Stomach (tissue), 9 donors: Measurements from ENCODE around the gene CTDSPL. TPM values are rescaled to one million over a fixed set of nuclear protein-coding genes. Genes with fewer than 3 reads are reported as not detected.

Source experiments
- DNase-seq, 2 donors: peaks; one replicate each; pipeline versions ENCODE4 v3.0.0 to v3.0.0-alpha.2; 2013 to 2019
- H3K27ac ChIP-seq, 5 donors: fragments of 200-600 bp in 4 of 5; sonication (generic) in 4 of 5; one replicate each; pipeline ENCODE4 v1.5.1; 2013 to 2019; ENCODE audit warnings: mild to moderate bottlenecking in 1 of 5, moderate library complexity in 1 of 5
- H3K27me3 ChIP-seq, 3 donors: fragments of 200-600 bp; sonication (generic); one replicate each; pipeline ENCODE4 v1.5.1; 2017 to 2019; ENCODE audit warnings: mixed run types in 1 of 3
- H3K36me3 ChIP-seq, 4 donors: fragments of 200-600 bp; sonication (generic); 1 replicate in 3 of 4; 2 replicates in 1 of 4; pipeline ENCODE4 v1.5.1; 2016 to 2019
- H3K4me1 ChIP-seq, 4 donors: fragments of 200-600 bp; sonication (generic); one replicate each; pipeline ENCODE4 v1.5.1; 2016 to 2019
- H3K4me3 ChIP-seq, 4 donors: fragments of 200-600 bp; sonication (generic) in 3 of 4; one replicate each; pipeline ENCODE4 v1.5.1; 2016 to 2019; ENCODE audit warnings: mild to moderate bottlenecking in 1 of 4
- H3K9me3 ChIP-seq, 4 donors: fragments of 200-600 bp; sonication (generic); one replicate each; pipeline ENCODE4 v1.5.1; 2016 to 2019
- EP300 ChIP-seq: sonication (generic); formaldehyde crosslinking; IDR thresholded peaks from one replicate; pipeline ENCODE4 v1.6.1; 2017; ENCODE audit warnings: antibody characterized with exemption
- POLR2A ChIP-seq, 4 donors: fragments of 450-650 bp; IDR thresholded peaks; one replicate each; pipeline ENCODE4 v1.6.1; 2016; ENCODE audit warnings: antibody characterized with exemption in 4 of 4, control low read depth in 2 of 4, mild to moderate bottlenecking in 1 of 4, moderate library complexity in 1 of 4
- POLR2AphosphoS5 ChIP-seq, 3 donors: sonication (generic); formaldehyde crosslinking; IDR thresholded peaks; one replicate each; pipeline ENCODE4 v1.6.1; 2016; ENCODE audit warnings: antibody characterized with exemption in 3 of 3
- WGBS, 5 donors: extraction: QIAGEN DNeasy Blood & Tissue Kit in 3 of 5; methylation state at CpG; one replicate each; pipeline versions ENCODE4 v1.1.5 to v1.1.7; 2013 to 2018; 5-methylcytosine and 5-hydroxymethylcytosine counted together
- intact Hi-C: fragments of 100-400 bp; cut with DNase I; formaldehyde crosslinking; loops from one replicate; pipeline ENCODE4 v1.15.1; 2023; ENCODE audit warnings: low total_unique reads
- polyA plus RNA-seq, 3 donors: library from polyadenylated mRNA; stranded (reverse); fragments of 200-250 nt; gene quantifications; one replicate each; pipeline ENCODE4 v1.2.3, GENCODE V29; 2013
- total RNA-seq, 5 donors: library from RNA; depleted of rRNA; stranded (reverse); fragments of >200 nt; gene quantifications; one replicate each; pipeline versions ENCODE4 v1.1.0 to v1.2.3, GENCODE V29; 2014 to 2016
- TF ChIP-seq, protein P1 (sequence below), 7 experiments: fragments of 450-650 bp in 4 of 7; fragments of 200-600 bp in 3 of 7; sonication (generic) in 3 of 7; IDR thresholded peaks; one replicate each; pipeline ENCODE4 v1.5.1; 2016 to 2019; ENCODE audit warnings: antibody characterized with exemption in 7 of 7, control low read depth in 2 of 7, mild to moderate bottlenecking in 1 of 7
- donor health status: healthy with polysubstance abuse.
- donor health status: Bipolar disorder and iron deficiency.
- donor health status: healthy.

Gene CTDSPL
- total and polyA plus RNA-seq, 8 donors, result 13.4 to 54.9 (median 30.2) TPM

DNA sequence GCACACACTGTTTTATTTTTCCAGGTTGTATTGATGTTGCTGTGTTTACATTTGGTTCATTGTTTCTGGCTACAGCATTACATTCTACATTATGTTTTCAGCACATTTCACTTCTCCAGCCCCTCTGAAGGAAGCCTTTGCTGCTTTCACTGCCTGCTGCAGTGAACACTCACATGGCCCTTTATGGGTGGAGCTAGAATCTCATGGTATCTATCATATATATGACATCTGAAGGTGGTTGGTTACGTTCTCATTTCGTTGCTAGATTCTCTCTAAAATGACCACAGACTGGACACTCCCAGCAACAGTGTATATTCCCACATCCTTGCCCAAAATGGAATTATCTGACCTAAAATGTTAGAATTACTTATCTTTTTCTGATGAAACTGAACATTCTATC lies 35.2 kb upstream of the CTDSPL start:
- no peak for TF ChIP-seq POLR2A (IDR thresholded peaks at IDR 0.05)
- TF ChIP-seq, protein P1, sequence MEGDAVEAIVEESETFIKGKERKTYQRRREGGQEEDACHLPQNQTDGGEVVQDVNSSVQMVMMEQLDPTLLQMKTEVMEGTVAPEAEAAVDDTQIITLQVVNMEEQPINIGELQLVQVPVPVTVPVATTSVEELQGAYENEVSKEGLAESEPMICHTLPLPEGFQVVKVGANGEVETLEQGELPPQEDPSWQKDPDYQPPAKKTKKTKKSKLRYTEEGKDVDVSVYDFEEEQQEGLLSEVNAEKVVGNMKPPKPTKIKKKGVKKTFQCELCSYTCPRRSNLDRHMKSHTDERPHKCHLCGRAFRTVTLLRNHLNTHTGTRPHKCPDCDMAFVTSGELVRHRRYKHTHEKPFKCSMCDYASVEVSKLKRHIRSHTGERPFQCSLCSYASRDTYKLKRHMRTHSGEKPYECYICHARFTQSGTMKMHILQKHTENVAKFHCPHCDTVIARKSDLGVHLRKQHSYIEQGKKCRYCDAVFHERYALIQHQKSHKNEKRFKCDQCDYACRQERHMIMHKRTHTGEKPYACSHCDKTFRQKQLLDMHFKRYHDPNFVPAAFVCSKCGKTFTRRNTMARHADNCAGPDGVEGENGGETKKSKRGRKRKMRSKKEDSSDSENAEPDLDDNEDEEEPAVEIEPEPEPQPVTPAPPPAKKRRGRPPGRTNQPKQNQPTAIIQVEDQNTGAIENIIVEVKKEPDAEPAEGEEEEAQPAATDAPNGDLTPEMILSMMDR (IDR thresholded peaks at IDR 0.05), result no peak
- TF ChIP-seq EP300, result no peak
- no peak for TF ChIP-seq POLR2AphosphoS5 (IDR thresholded peaks at IDR 0.05)
- intact Hi-C loops, result no loop called here
- Histone ChIP-seq H3K36me3 (no peaks in the 10 kb centered on the region), H3K27ac (no peak overlapping the region), H3K4me3 (no peak overlapping the region), H3K9me3 (no peaks in the 10 kb centered on the region), H3K27me3 (no peaks in the 10 kb centered on the region), H3K4me1 (peaks cover 0 to 5% (median 0%) of the 10 kb centered on the region in 4 donors)
- DNase-seq, result no peak
- 72 to 82% (median 77%) methylated on average over 2 of the region's 2 CpGs for WGBS, 5 donors

DNA sequence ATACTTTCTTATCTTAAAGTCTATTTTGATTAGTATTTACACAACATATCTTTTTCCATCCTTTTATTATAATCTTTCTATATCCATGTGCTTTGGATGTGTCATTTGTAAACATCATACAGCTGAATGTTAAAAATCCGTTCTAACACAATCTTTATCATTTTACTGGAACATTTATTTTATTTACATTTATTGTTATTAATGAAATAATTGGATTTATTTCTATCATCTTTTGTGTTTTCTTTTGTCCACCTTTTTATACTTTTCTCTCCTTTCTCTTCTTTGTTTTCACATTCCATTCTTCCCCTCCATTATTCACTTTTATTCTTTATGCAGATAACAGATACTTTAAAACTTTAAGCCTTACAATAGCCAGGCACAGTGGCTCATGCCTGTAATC lies 34.7 kb upstream of the CTDSPL start:
- H3K4me1 ChIP-seq, result peaks cover 0 to 5% (median 0%) of the 10 kb centered on the region in 4 donors
- TF ChIP-seq, protein P1 (IDR thresholded peaks at IDR 0.05), result no peak
- no peak for TF ChIP-seq POLR2A (IDR thresholded peaks at IDR 0.05)
- WGBS, 5 donors, result 38 to 74% (median 69%) methylated on average over 1 of the region's 1 CpG

DNA sequence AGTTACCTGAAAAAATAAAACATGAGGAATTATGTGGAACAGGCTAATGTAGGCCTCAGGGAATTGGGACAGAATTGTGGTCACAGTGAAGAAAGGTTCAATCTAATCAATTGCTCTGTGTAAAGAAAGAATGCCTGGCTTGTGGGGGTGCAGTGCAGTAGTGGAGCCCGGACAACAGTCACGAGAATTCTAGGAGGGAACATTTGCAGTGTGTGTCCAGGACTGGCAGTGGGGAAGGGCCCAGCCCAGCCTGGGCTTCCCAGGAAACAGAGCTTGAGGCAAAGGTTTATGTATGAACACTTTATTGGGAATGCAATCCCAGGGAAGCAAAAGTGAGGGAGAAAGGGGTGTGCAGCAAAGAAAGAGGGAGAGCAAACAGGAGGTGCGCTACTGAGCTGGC lies 29.2 kb upstream of the CTDSPL start:
- WGBS, 5 donors, result 72 to 82% (median 79%) methylated on average over 3 of the region's 3 CpGs
- Histone ChIP-seq H3K4me3 (no peak overlapping the region), H3K9me3 (no peaks in the 10 kb centered on the region), H3K27ac (no peak overlapping the region), H3K4me1 (no peaks in the 10 kb centered on the region), H3K27me3 (no peaks in the 10 kb centered on the region), H3K36me3 (peaks cover 0 to 9% (median 4%) of the 10 kb centered on the region in 4 donors)
- intact Hi-C loops, result no loop called here
- DNase-seq, result no peak
- TF ChIP-seq EP300, result no peak
- TF ChIP-seq POLR2A (IDR thresholded peaks at IDR 0.05), result no peak
- TF ChIP-seq, protein P1 (IDR thresholded peaks at IDR 0.05), result no peak
- no peak for TF ChIP-seq POLR2AphosphoS5 (IDR thresholded peaks at IDR 0.05)

More for the DNA sequence above, 34.7 kb upstream of the CTDSPL start:
- Histone ChIP-seq H3K27me3 (no peaks in the 10 kb centered on the region), H3K36me3 (no peaks in the 10 kb centered on the region), H3K27ac (no peak overlapping the region), H3K9me3 (no peaks in the 10 kb centered on the region), H3K4me3 (no peak overlapping the region)
- intact Hi-C loops, result no loop called here
- DNase-seq, result no peak

DNA sequence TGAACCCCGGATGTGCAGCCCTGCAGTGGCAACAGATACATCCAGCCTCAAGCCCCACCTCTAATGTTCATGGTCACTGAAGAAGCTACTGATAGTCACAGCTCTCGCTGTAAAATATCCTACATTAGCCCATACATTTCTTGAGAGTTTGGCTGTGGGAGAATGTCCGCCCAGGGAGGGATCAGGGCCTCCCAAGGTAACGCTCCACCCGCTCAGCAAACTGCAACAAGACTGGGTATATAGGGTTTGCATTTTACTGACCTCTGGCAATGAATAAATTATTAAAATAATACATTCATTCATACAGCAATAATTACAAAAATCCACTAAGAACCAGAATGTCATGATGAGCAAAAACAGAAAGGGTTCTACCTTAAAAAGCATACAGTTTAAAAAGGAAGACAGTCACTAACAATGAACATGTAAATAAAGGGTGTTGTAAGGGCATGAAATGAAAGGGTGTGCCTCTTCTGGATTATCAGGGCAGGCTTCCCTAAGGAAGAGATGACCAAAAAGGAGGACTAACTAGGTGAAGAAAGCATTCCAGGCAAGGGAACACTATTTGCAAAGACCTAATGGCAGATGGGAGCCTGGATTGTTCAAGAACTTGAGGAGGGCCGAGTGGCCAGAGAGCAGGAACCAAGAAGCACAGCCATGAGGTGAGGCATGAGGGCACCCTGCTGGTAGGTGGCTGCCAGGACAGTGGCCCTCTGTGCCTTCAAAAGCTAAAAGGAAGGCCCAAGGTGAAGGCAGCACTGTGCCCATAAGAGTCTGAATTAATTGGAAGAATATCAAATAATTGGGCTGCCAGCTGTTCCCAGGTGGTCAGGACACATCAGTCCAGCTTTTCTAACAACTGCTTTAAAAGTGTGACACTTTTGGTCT lies 28.1 kb upstream of the CTDSPL start:
- 87 to 90% (median 88%) methylated on average over 5 to 6 of the region's 6 CpGs for WGBS, 5 donors
- intact Hi-C loops, result no loop called here
- no peaks in the 10 kb centered on the region for H3K4me1 ChIP-seq
- H3K27ac ChIP-seq, result no peak overlapping the region
- H3K27me3 ChIP-seq, result no peaks in the 10 kb centered on the region
- no peaks in the 10 kb centered on the region for H3K9me3 ChIP-seq
- DNase-seq, result no peak
- H3K4me3 ChIP-seq, result no peak overlapping the region
- H3K36me3 ChIP-seq, result peaks cover 0 to 16% (median 4%) of the 10 kb centered on the region in 4 donors
- no peak for TF ChIP-seq POLR2AphosphoS5 (IDR thresholded peaks at IDR 0.05)
- TF ChIP-seq EP300, result no peak
- TF ChIP-seq POLR2A (IDR thresholded peaks at IDR 0.05), result no peak
- TF ChIP-seq, protein P1 (IDR thresholded peaks at IDR 0.05), result no peak
